GM21723 (cell line): Measurements from ENCODE around the gene MYCBPAP.
A peak's percentile ranks its signal among the peaks of the same experiment; 100 is the strongest.

ENCODE experiments used
- ATAC-seq: cut with Tn5 transposase; IDR thresholded peaks from one replicate; pipeline ENCODE4 v1.9.1; 2021; ENCODE audit warnings: mild to moderate bottlenecking, moderate library complexity; ENCODE audit not compliant: unreplicated experiment

Gene MYCBPAP

DNA sequence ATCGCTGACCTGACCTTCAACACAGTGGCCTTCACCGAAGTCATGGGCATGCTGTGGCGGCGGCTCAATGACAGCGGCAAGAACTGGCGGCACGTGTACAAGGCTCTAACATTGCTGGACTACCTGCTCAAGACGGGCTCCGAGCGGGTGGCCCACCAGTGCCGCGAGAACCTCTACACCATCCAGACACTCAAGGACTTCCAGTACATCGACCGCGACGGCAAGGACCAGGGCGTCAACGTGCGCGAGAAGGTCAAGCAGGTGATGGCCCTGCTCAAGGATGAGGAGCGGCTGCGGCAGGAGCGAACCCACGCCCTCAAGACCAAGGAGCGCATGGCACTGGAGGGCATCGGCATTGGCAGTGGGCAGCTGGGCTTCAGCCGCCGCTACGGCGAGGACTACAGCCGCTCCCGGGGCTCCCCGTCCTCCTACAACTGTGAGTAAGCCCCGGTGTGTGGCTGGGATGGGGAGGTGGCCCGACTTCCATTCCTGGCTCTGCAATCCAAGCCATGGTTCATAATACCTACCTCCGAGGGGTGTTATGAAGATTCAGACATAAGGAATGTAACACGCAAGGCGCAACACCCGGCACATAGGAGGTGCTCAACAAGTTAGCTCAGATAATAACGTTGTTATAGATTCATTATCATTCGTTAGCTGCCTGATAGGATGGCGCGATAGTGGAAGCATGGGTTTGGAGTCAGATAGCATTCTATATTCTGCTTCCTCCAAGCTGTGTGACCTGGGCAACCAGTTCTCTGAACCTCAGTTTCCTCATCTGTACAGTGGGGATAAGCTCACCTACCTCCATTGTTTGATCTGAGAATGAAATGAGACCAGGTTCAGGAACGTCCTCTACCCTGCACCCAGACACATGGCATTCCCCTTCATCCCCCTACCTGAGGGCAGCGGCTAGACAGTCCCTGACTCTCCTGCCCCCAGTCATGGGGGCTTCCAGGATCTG is 28.7 kb downstream of the MYCBPAP start:
- no peak for ATAC-seq

DNA sequence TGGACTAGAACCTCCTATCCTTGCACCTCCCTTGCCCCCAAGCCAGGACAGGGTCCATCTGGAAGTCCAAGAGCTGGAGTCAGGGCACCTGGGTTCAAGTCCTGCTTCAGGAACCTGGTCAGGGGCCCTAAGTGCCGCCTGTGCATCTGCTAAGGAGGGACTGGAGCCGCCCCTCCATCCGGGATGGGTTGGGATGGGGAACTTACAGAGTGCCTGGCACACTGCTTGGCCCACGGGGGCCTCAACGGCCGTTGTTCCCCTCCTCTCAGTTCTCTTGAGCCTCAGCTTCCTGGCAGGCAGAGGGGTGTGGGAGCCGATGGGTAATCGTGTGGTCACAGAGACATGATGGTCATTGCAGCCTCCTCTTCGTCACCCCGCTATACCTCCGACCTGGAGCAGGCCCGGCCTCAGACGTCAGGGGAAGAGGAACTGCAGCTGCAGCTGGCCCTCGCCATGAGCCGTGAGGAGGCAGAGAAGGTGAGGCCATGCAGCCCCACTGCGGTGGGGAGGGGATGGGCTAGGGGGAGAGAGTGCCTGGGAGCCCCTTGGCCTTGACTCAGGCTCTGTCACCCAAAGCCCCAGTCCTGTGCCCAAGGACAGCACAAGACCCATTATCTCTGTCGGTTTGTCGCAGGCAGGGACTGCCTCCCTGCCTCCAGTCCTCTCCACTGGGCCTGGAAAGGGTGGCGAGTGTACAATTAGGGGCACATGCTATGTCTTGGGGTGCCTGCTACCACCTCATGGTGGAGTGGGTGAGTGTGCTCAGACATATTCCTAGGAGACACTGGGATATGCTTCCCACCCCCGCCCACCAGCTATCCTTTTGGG is 29.7 kb downstream of the MYCBPAP start:
- ATAC-seq, result no peak

DNA sequence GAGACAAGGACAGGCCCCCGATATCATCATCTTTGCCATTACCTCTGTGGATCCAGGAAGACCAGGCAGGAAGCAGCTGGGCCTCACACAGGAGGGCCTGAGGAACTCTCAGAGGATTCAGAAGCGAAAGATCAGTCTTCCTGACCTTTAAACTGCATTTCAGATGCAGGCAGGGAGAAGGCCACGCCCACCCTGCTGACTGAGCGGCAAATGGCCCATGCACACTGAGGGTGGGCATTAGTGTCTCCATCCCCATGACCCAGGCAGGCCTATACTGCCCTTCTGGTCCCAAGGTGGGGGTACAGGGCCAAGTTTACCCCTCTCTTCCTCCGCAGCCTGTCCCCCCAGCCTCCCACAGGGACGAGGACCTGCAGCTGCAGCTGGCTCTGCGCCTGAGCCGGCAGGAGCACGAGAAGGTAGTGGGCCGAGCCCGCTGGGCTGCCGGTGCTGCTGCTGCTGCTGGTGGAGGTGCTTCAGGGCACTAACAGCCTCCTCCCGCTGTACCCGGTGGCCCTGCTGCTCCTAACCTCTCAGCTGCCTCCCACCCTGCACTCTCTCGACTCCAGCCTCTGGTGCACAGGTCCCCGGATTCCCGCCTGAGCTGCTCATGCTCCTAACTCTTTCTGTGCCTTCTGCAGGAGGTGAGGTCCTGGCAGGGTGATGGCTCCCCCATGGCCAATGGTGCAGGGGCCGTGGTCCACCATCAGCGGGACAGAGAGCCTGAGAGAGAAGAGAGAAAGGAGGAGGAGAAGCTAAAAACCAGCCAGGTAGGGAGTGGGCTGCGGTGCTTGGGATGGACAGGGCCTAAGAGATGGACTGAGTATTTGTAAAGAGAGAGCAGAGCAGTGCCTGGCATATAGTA is 30.5 kb downstream of the MYCBPAP start:
- no peak for ATAC-seq

DNA sequence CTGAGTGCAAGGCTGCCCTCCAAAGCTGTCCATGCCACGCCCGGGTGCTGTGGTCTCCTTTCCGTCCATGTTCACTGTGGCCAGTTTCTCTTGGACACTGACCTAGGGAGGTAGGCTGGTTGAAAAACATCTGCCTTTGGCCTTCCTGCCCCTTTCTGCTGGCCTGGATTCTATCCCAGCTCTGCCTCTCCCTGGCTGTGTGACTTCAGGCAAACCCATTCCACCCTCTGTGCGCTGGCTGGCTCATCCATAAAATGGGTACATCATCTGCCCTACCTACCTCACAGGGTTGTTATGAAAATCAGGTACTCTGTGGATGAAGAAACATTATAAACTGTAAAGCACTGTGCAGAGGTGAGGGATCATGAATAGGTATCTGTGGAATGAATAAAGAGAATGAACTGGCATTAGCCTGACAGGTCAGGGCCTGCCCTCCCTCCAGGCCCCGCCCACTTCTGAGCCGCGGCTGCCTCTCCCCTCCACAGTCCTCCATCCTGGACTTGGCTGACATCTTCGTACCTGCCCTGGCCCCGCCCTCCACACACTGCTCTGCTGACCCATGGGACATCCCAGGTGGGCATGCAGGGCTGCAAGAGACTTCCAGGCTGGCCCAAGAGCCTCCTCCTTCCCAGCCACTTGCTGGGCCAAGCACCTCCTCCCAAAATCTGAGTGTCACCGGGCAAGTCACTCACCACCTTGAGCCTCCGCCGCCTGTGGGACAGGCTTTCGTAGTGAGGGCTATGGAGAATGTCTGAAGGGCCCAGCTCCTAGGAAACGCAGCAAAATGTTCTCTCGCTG is 31.7 kb downstream of the MYCBPAP start:
- no peak for ATAC-seq

DNA sequence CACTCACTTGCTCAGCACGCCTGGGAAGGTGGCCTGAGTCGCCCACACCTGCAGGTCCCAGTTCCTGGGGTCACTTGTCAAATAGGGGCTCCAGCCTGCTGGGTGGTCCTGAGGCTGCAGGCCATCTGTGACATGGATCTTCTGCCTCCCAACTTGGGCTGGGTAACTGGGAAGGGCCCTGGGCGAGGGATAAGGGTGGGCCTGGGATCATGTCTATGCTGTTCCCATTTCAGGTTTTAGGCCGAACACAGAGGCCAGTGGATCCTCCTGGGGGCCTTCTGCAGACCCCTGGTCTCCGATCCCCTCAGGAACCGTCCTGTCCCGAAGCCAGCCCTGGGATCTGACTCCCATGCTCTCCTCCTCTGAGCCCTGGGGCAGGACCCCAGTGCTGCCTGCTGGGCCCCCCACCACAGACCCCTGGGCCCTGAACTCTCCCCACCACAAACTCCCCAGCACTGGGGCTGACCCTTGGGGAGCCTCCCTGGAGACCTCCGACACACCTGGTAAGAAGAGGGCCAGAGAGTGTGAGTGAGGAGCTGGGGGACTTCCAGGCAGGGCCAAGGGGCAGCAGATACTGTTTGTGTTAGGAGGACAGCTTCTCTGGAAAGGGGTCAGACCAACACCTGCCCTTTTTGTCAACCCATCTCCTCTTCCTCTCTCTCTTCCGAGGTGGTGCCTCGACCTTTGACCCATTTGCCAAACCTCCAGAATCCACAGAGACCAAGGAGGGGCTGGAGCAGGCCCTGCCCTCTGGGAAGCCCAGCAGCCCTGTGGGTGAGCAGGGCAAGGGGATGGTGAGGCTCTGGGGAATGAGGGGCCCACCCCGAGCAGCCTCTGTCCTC is 32.5 kb downstream of the MYCBPAP start:
- ATAC-seq, result no peak

DNA sequence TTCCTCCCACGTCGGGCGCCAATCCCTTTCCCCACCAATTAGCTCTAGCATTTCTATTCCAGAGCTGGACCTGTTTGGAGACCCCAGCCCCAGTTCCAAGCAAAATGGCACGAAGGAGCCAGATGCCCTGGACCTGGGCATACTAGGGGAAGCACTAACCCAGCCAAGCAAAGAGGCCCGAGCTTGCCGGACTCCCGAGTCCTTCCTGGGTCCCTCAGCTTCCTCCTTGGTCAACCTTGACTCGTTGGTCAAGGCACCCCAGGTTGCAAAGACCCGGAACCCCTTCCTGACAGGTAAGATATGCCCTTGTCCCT is 33.1 kb downstream of the MYCBPAP start:
- no peak for ATAC-seq

DNA sequence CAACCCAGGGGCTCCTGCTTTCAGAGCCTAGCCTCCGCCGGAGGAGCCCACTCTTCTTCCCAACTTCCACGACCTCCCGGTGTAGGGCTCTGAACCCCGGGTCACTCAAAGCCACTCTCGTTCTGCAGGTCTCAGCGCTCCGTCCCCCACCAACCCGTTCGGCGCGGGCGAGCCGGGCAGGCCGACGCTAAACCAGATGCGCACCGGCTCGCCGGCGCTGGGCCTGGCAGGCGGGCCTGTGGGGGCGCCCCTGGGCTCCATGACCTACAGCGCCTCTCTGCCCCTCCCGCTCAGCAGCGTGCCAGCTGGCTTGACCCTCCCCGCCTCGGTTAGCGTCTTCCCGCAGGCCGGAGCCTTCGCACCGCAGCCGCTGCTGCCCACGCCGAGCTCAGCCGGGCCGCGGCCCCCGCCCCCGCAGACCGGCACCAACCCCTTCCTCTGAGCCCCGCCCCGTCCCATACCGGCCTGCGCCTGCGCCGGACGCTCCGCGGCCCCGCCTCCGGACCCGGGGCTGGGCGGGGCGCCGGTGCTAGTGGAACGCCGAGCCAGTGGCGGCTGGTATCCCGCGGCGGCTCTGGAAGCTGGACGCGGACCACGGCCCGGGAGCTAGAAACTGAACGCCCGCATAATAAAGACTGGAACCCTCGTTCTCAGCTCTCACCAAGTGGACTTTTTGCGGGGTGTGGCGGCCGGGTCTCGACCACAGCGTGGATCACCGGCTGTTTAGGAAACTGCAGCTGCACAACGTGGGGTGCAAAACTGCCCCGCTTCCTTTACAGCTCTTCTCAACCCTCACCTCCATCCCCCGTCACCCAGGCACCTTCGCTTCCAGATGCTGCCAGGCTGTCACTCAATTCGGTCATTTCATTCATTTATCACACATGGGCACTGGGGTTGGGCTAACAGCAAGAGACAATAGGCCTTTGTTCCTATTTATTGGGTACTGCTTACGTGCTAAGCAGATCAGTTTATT is 33.8 kb downstream of the MYCBPAP start:
- ATAC-seq, result peak; percentile 71

DNA sequence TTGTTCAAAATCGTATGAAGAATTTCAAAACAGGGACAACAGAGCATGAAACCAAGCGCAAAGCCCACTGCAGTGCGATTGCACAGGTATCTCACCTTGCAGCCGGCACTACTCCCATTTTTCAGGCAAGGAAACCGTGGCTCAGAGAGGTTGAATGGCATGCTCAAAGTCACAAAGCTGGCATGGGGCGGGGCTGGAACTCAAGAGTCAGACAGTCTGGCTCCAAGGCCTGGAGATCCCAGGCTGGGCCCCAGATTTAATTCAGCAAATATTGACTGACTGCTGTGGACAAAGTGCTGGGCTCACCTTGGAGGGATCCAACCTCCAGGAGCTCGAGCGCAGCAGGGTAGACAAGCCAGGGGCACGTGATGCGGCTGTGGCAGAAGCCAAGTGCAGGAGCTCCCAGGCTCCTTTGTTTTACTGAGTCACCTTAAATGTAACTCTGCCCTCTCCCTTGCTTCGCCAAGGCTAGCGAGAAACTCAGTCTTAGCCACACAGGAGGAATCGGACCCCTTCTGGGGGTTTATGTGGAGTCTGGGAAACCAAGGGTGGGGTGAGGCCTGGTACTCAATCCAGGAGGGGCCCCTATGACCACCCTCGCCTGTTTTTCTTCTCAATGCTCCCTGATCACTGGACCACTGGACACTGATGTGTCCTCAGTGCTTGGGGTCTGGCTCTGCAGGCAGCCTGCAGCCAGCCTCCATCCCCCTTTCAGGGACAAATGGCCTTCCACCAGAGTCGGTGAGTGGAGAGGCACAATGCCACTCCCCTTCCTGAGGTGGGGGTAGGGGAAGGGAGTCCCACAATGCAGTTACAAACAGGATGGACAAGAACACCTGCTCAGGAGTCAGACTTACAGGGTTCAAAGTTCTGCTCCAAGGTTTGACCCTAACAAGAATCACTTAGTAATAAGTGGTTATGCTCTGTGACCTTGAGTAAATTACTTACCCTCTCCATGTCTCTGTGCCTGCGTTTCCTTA is 34.8 kb downstream of the MYCBPAP start:
- ATAC-seq, result no peak

DNA sequence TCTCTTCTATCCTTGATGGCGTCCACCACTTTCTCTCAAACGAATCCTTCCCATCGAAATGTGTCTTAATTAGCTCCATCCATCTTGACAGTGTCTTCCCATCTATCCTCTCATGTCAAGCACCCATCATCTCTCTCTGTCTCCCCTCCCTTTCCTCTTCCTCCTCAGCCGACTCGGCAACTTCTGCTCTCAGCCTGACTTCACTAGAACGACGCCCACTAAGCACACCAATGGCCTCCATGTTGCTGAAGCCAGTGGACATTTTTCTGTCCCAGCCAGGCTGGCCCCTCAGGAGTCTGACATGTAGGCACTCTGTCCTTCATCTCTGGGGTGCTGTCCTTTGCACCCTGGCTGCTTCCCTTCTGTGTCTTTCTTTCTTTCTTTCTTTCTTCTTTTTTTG is 36.3 kb downstream of the MYCBPAP start:
- no peak for ATAC-seq

DNA sequence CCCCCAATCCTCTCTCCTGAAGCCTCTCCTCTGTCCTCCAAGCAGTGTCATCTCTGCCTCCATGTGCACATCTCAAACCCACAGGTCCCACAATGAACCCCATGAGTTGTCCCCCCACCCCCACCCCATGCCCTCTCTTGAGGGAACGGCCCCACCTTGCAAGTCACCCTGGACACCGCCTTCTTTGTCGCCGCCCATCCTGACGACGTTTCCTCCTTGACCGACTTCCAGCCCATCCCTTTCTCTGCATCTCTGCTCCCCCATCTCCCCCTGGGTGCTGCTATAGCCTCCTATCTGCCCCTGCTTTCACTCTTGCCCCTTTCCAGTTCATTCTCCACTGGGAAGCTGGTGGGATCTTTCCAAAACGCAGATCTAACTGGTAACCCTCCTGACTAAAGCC is 37.1 kb downstream of the MYCBPAP start:
- no peak for ATAC-seq

DNA sequence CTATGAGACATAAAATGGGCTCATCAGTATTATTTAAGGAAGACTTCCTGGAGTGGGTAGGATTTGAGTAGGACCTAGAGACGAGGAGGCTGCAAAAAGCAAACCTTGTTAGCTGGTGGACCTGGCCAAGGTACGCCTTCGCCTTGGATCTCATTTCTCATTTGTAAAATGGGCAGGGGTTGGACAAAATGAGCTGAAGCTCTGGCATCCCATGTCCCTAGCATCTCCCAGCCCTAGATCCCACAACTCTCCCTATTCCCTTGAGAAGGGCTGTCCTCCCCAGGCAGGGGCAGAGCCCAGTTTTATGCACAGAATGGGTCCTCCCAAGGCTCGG is 38.4 kb downstream of the MYCBPAP start:
- ATAC-seq, result no peak

DNA sequence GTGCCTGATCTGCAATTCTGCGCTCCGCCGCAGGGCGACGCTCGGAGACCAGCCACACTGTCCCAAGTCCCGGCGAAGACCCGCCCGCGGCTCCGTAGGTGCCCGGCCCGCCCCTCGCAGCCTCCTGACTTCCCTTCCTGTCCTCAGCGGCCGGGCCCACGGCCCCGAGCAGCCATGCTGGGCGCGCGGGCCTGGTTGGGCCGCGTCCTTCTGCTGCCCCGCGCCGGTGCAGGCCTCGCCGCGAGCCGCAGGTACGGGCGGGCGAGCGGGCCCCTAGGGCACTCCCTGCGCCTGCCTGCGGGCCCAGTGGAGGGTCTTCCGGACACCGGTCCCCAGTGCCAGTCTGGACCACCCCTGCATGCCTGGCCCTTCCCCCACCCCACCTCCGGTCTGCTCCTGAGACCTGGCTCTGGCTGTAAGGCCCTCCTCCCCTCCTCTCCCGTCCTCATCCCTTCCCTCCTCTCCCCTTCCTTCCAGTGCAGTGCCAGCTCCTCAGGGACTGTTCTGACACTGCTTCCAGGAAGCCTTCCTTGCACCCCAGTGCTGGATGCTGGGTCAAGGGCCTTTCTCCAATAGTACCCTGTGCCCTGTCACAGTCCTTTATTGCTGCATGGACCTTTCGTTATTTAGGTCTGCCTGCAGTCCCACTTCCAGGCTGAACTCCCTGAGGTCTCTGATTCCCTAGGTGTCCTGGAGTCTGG is 38.9 kb downstream of the MYCBPAP start, which contains the start of gene SPATA20:
TSS of gene SPATA20 (plus strand) at position 140 of the 701 bp plus-strand sequence. CDS start at position 175, 35 bp downstream.
- ATAC-seq, result peak; percentile 74

DNA sequence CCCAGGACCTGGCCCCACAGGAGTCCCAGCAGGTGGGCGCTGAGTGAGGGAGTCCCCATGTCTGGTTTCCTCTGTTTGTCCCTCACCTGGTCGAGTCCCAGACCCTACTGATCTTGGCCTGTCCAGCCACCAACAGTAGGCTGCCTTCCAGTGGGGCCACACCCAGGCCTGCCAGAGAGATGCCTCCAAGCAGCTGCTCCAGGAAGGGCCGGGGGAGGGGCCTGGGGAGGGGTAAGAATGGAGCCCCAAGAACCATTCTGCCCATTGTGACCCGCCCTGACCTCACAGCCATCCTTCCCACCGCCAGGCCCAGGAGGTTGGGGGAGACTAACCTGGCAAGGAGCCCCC is 39.5 kb downstream of the MYCBPAP start:
- no peak for ATAC-seq

DNA sequence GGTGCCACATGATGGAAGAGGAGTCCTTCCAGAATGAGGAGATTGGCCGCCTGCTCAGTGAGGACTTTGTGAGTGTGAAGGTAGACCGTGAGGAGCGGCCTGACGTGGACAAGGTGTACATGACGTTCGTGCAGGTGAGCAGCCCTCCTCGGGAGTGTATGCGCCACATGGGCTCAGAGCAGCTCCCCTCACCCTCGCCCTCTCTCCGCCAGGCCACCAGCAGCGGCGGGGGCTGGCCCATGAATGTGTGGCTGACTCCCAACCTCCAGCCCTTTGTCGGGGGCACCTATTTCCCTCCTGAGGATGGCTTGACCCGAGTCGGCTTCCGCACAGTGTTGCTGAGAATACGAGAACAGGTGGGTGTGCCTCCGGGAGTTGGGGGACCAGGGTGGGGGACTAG is 40.6 kb downstream of the MYCBPAP start:
- ATAC-seq, result no peak

DNA sequence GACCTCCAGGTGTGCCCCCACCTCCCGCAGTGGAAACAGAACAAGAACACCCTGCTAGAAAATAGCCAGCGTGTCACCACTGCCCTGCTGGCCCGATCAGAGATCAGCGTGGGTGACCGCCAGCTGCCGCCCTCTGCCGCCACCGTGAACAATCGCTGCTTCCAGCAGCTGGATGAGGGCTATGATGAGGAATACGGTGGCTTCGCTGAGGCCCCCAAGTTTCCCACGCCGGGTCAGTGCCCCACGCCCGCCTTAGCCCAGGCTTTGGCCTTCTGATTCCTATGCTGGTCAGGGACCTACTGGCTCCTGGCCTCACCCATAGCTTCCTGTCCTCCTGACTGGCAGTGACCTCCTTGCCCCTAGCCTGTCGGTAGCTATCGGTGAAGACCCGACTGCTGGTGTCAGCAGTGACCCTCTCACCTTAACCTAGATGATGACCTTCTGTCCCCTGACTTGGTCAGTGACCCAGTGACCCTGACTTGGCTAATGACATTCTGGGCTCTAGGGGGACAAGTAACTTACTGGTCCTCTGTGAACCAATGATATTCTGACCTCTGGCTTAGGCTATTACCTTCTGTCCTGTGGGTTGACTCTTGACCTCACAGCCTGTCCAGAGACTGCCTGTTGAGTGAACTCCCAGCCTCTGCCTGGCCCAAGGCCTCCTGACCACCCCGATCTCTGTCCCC is 41.2 kb downstream of the MYCBPAP start:
- ATAC-seq, result no peak

DNA sequence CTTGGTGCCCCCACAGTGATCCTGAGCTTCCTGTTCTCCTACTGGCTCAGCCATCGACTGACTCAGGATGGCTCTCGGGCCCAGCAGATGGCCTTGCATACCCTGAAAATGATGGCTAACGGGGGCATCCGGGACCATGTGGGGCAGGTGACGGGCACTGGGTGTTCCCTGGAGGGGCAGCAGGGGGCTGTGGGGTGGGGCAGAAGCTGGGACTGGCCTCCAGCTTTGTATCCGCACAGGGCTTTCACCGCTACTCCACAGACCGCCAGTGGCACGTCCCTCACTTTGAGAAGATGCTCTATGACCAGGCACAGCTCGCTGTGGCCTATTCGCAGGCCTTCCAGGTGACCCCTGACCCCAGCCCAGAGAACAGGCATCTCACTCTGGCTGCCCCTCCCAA is 41.7 kb downstream of the MYCBPAP start:
- no peak for ATAC-seq
